Islet of Langerhans (tissue), 1 donor: ENCODE measurements around the gene MICAL2.

Source experiments
- FAIRE-seq: peaks from one replicate; lab custom pipeline; 2011; peaks lifted over from hg19 to GRCh38; lab: Jason Lieb, UNC

MICAL2 gene

GRCh38 chr11:12190511-12190910, 80.1 kb downstream of the MICAL2 start:
- no peak for FAIRE-seq

- FAIRE-seq = no peak
These were observed 82.6 kb downstream of the MICAL2 start for GRCh38 chr11:12192794-12193514.

GRCh38 chr11:12193515-12194336, 83.3 kb downstream of the MICAL2 start:
- no peak for FAIRE-seq

- no peak for FAIRE-seq
These were observed 85.4 kb downstream of the MICAL2 start for GRCh38 chr11:12195768-12196167.

GRCh38 chr11:12196308-12196707, 85.9 kb downstream of the MICAL2 start:
- no peak for FAIRE-seq

GRCh38 chr11:12196872-12197271, 86.5 kb downstream of the MICAL2 start:
- FAIRE-seq = no peak

GRCh38 chr11:12198251-12199222, 88.1 kb downstream of the MICAL2 start:
- FAIRE-seq = no peak

- no peak for FAIRE-seq
These were observed 89.0 kb downstream of the MICAL2 start for GRCh38 chr11:12199231-12199948.

- FAIRE-seq = no peak
These were observed 90.0 kb downstream of the MICAL2 start for GRCh38 chr11:12200279-12200990.

GRCh38 chr11:12200991-12201985, 90.9 kb downstream of the MICAL2 start:
- FAIRE-seq = no peak

- FAIRE-seq = no peak
These were observed 92.4 kb downstream of the MICAL2 start for GRCh38 chr11:12202661-12203310.

GRCh38 chr11:12204506-12204905, 94.1 kb downstream of the MICAL2 start:
- FAIRE-seq = no peak

GRCh38 chr11:12205330-12205729, 94.9 kb downstream of the MICAL2 start:
- no peak for FAIRE-seq

- FAIRE-seq = no peak
These were observed 96.1 kb downstream of the MICAL2 start for GRCh38 chr11:12206529-12206928.

- FAIRE-seq = no peak
These were observed 97.2 kb downstream of the MICAL2 start for GRCh38 chr11:12207384-12208150.

GRCh38 chr11:12209096-12209495, 98.7 kb downstream of the MICAL2 start:
- no peak for FAIRE-seq

- no peak for FAIRE-seq
These were observed 99.8 kb downstream of the MICAL2 start for GRCh38 chr11:12210200-12210599.

GRCh38 chr11:12211331-12212065, 101.1 kb downstream of the MICAL2 start:
- FAIRE-seq = no peak
